A549 (cell line): ENCODE data around the gene STXBP6. TPM values are rescaled to one million over a fixed set of nuclear protein-coding genes. Genes with fewer than 3 reads are reported as not detected.

Source experiments
- ATAC-seq, 2 experiments: fragments of 200-7000 bp in 1 of 2; fragments of >200 bp in 1 of 2; cut with Nextera tagmentation in 1 of 2; cut with Tn5 transposase in 1 of 2; 3 replicates each; pipeline versions ENCODE4 v1.8.0 to v1.9.1; 2018 to 2020; ENCODE audit warnings: mild to moderate bottlenecking in 1 of 2, moderate library complexity in 1 of 2
- CTCF ChIA-PET: fragments of 300-600 bp; sonication (Branson Sonifier 250); formaldehyde crosslinking; extraction: SDS; loops from one replicate; lab custom pipeline; 2021; ENCODE audit warnings: antibody characterized with exemption, inconsistent platforms; lab: Yijun Ruan, JAX
- POLR2A ChIA-PET: fragments of 350-600 bp; formaldehyde crosslinking; extraction: SDS; loops from one replicate; lab custom pipeline; 2021; ENCODE audit warnings: antibody characterized with exemption, inconsistent platforms; lab: Yijun Ruan, JAX
- DNase-seq, 2 experiments: peaks; one replicate each; pipeline versions ENCODE4 v3.0.0 to v3.0.0-alpha.2; 2011 to 2016; ENCODE audit warnings: low read depth in 1 of 2, low spot score in 1 of 2
- FAIRE-seq: peaks from 2 replicates; lab custom pipeline; 2011; peaks lifted over from hg19 to GRCh38; lab: Jason Lieb, UNC
- H3K27ac ChIP-seq, 2 experiments: fragments of >200 bp; sonication (Bioruptor Twin); formaldehyde crosslinking; 3 replicates each; pipeline ENCODE4 v1.5.1; 2016 to 2017
- H3K4me1 ChIP-seq: fragments of >200 bp; sonication (Bioruptor Twin); formaldehyde crosslinking; 3 replicates; pipeline ENCODE4 v1.6.1; 2016
- H3K4me2 ChIP-seq: fragments of >200 bp; sonication (Bioruptor Twin); formaldehyde crosslinking; 3 replicates; pipeline ENCODE4 v1.6.1; 2016
- H3K4me3 ChIP-seq: fragments of >200 bp; sonication (Bioruptor Twin); formaldehyde crosslinking; 3 replicates; pipeline ENCODE4 v1.5.1; 2016
- H3K9me3 ChIP-seq: fragments of >200 bp; sonication (Bioruptor Twin); formaldehyde crosslinking; 3 replicates; pipeline ENCODE4 v1.6.1; 2016
- BCL3 ChIP-seq: fragments of >200 bp; sonication (Bioruptor Twin); formaldehyde crosslinking; IDR thresholded peaks from 3 replicates; pipeline ENCODE4 v1.6.1; 2016
- BHLHE40 ChIP-seq: IDR thresholded peaks from 2 replicates; pipeline ENCODE4 v1.6.1; 2012; ENCODE audit warnings: low read depth, low read length, inconsistent platforms
- CHD2 ChIP-seq: fragments of 150-350 bp; IDR thresholded peaks from 2 replicates; pipeline ENCODE4 v1.6.1; 2014; ENCODE audit warnings: low read length; ENCODE audit not compliant: partially characterized antibody
- EHF ChIP-seq: fragments of 250-450 bp; sonication (Bioruptor Pico); IDR thresholded peaks from 2 replicates; pipeline ENCODE4 v1.5.0; 2020; ENCODE audit warnings: mild to moderate bottlenecking
- ELK1 ChIP-seq: fragments of 150-350 bp; IDR thresholded peaks from 2 replicates; pipeline ENCODE4 v1.6.1; 2014; ENCODE audit warnings: low read depth, mild to moderate bottlenecking, low read length
- ESRRA ChIP-seq: fragments of 150-350 bp; IDR thresholded peaks from 2 replicates; pipeline ENCODE4 v1.6.1; 2014; ENCODE audit warnings: mild to moderate bottlenecking, low read length, borderline replicate concordance
- FOSB ChIP-seq: fragments of 250-450 bp; sonication (Bioruptor Pico); IDR thresholded peaks from 2 replicates; pipeline ENCODE4 v1.5.0; 2020; ENCODE audit warnings: mild to moderate bottlenecking, moderate library complexity
- FOXS1 ChIP-seq: fragments of 250-450 bp; sonication (Bioruptor Pico); IDR thresholded peaks from 2 replicates; pipeline ENCODE4 v1.5.0; 2020; ENCODE audit warnings: mild to moderate bottlenecking, moderate library complexity
- HDAC2 ChIP-seq: fragments of 200-600 bp; sonication (generic); IDR thresholded peaks from 2 replicates; pipeline ENCODE4 v1.6.1; 2016
- HES2 ChIP-seq: fragments of >200 bp; sonication (Bioruptor Twin); formaldehyde crosslinking; IDR thresholded peaks from 2 replicates; pipeline ENCODE4 v1.6.1; 2016
- HEYL ChIP-seq: fragments of 250-450 bp; sonication (Bioruptor Pico); IDR thresholded peaks from 2 replicates; pipeline ENCODE4 v1.8.0; 2021; ENCODE audit warnings: mild to moderate bottlenecking, moderate library complexity
- HOXA7 ChIP-seq: fragments of 250-450 bp; sonication (Bioruptor Pico); IDR thresholded peaks from 2 replicates; pipeline ENCODE4 v1.5.0; 2020; ENCODE audit warnings: mild to moderate bottlenecking, moderate library complexity
- HOXB5 ChIP-seq: fragments of 250-450 bp; sonication (Bioruptor Pico); IDR thresholded peaks from 2 replicates; pipeline ENCODE4 v1.5.0; 2020; ENCODE audit warnings: mild to moderate bottlenecking, moderate library complexity
- JUN ChIP-seq, 2 experiments: fragments of >200 bp; sonication (Bioruptor Twin); formaldehyde crosslinking; IDR thresholded peaks; 2 replicates in 1 of 2; 3 replicates in 1 of 2; pipeline ENCODE4 v1.6.1; 2016 to 2017
- KDM5A ChIP-seq: fragments of 200-600 bp; sonication (generic); IDR thresholded peaks from 2 replicates; pipeline ENCODE4 v1.6.1; 2016; ENCODE audit warnings: antibody characterized with exemption, mild to moderate bottlenecking
- MAFK ChIP-seq: fragments of 450-650 bp; IDR thresholded peaks from 2 replicates; pipeline ENCODE4 v1.6.1; 2014; ENCODE audit not compliant: partially characterized antibody
- NFE2L2 ChIP-seq: fragments of 150-350 bp; conservative IDR thresholded peaks from 2 replicates; pipeline ENCODE4 v1.6.1; 2014; ENCODE audit warnings: low read length
- NR3C1 ChIP-seq: fragments of >200 bp; sonication (Bioruptor Twin); formaldehyde crosslinking; IDR thresholded peaks from 3 replicates; pipeline ENCODE4 v1.6.1; 2017
- RAD21 ChIP-seq, 2 experiments: fragments of >200 bp in 1 of 2; sonication (Bioruptor Twin) in 1 of 2; formaldehyde crosslinking in 1 of 2; IDR thresholded peaks in 1 of 2; conservative IDR thresholded peaks in 1 of 2; 2 replicates in 1 of 2; 3 replicates in 1 of 2; pipeline ENCODE4 v1.6.1; 2012 to 2018; ENCODE audit warnings: inconsistent platforms in 1 of 2
- RARB ChIP-seq: fragments of 250-450 bp; sonication (Bioruptor Pico); IDR thresholded peaks from 2 replicates; pipeline ENCODE4 v1.8.0; 2021; ENCODE audit warnings: mild to moderate bottlenecking, moderate library complexity
- RCOR1 ChIP-seq: fragments of 150-350 bp; IDR thresholded peaks from 2 replicates; pipeline ENCODE4 v1.6.1; 2014; ENCODE audit warnings: antibody characterized with exemption, low read length, low read depth
- REST ChIP-seq: fragments of 200-600 bp; sonication (generic); IDR thresholded peaks from 2 replicates; pipeline ENCODE4 v1.6.1; 2016; ENCODE audit warnings: antibody characterized with exemption, mild to moderate bottlenecking, moderate library complexity
- TP53 ChIP-seq: fragments of 250-450 bp; sonication (Bioruptor Pico); IDR thresholded peaks from 2 replicates; pipeline ENCODE4 v1.5.0; 2021; ENCODE audit warnings: mild to moderate bottlenecking, moderate library complexity
- ZC3H11A ChIP-seq: fragments of 450-650 bp; IDR thresholded peaks from 2 replicates; pipeline ENCODE4 v1.6.1; 2014; ENCODE audit warnings: antibody characterized with exemption, mild to moderate bottlenecking
- ZFP36 ChIP-seq: fragments of 450-650 bp; IDR thresholded peaks from 2 replicates; pipeline ENCODE4 v1.6.1; 2014; ENCODE audit warnings: borderline replicate concordance; ENCODE audit not compliant: partially characterized antibody
- ZNF302 ChIP-seq: fragments of 250-450 bp; sonication (Bioruptor Pico); IDR thresholded peaks from 2 replicates; pipeline ENCODE4 v1.9.0; 2021; ENCODE audit warnings: inconsistent platforms, mild to moderate bottlenecking, moderate library complexity
- WGBS: methylation state at CpG from one replicate; pipeline ENCODE4 v1.1.6; 2017; ENCODE audit errors: missing lambda C conversion rate; 5-methylcytosine and 5-hydroxymethylcytosine counted together
- polyA plus RNA-seq, 4 experiments: library from polyadenylated mRNA; depleted of rRNA in 3 of 4; stranded (reverse); fragments of >200 nt; fragmentation: RNase III in 1 of 4; extraction: RNeasy Plus Mini Kit Qiagen cat#74134 plus additional on column Dnase treatment in 1 of 4; gene quantifications; 2 replicates in 3 of 4; 3 replicates in 1 of 4; pipeline ENCODE4 v1.2.3, GENCODE V29; 2011 to 2017
- TF ChIP-seq, protein P1 (sequence below): fragments of >200 bp; sonication (Bioruptor Twin); formaldehyde crosslinking; IDR thresholded peaks from 3 replicates; pipeline ENCODE4 v1.5.1; 2016
- TF ChIP-seq, protein P2 (sequence below): fragments of 450-650 bp; IDR thresholded peaks from 2 replicates; pipeline ENCODE4 v1.6.1; 2014; ENCODE audit warnings: antibody characterized with exemption
- TF ChIP-seq, protein P3 (sequence below): IDR thresholded peaks from 2 replicates; pipeline ENCODE4 v1.6.1; 2012

Gene STXBP6
- polyA plus RNA-seq, 2 of the 4 experiments (the other 2 are of a cell fraction): 1.7 to 6.3 TPM

GRCh38 chr14:25010471-25010870 lies 39.5 kb downstream of the STXBP6 start:
- CTCF ChIA-PET: no interaction called here
- DNase-seq: peak in 1 of 2 experiments; percentile 5
- FAIRE-seq: no peak

DNA sequence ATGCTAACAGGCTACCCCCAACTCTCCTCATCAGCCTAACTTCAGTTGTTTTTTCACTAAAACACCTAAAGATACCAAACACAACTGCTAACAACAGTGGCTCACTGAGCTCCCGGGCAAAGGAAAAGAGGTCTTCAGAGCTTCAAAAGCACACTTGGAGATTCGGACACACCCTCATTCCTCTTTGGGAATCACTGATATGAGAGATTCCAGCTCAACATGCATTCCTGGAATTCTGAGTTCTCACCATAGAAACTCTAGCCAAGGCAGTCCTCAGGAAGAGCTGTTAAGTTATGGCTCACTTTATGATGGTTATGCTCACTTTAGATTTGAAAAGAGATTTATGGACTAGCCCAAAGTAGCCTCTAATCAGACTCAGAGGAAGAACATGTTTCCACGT lies 40.1 kb downstream of the STXBP6 start:
- DNase-seq: peak in 1 of 2 experiments; percentile 58
- ChIA-PET CTCF (interaction anchor here (1.5 kb wide), 1 partner anchor 204 kb away, joined by 3 read pairs; no protein-coding TSS in a partner anchor), POLR2A (no interaction called here)
- H3K4me2 ChIP-seq: peak overlapping the region; percentile 45
- peak in 1 of 2 experiments; percentile 67; a peak in 3 of 6 replicates for ATAC-seq
- no peaks in the 10 kb centered on the region for H3K9me3 ChIP-seq
- H3K4me1 ChIP-seq: peaks cover 31% of the 10 kb centered on the region
- no peak overlapping the region; a peak in 1 of 6 replicates for H3K27ac ChIP-seq
- WGBS: 12% methylated on average over 3 of the region's 3 CpGs
- no peak overlapping the region for H3K4me3 ChIP-seq
- FAIRE-seq: peak; percentile 13
- TF ChIP-seq HOXB5 (CRISPR knock-in tag): no peak
- TF ChIP-seq TP53 (CRISPR knock-in tag): no peak
- TF ChIP-seq, protein P1, sequence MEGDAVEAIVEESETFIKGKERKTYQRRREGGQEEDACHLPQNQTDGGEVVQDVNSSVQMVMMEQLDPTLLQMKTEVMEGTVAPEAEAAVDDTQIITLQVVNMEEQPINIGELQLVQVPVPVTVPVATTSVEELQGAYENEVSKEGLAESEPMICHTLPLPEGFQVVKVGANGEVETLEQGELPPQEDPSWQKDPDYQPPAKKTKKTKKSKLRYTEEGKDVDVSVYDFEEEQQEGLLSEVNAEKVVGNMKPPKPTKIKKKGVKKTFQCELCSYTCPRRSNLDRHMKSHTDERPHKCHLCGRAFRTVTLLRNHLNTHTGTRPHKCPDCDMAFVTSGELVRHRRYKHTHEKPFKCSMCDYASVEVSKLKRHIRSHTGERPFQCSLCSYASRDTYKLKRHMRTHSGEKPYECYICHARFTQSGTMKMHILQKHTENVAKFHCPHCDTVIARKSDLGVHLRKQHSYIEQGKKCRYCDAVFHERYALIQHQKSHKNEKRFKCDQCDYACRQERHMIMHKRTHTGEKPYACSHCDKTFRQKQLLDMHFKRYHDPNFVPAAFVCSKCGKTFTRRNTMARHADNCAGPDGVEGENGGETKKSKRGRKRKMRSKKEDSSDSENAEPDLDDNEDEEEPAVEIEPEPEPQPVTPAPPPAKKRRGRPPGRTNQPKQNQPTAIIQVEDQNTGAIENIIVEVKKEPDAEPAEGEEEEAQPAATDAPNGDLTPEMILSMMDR: no peak
- TF ChIP-seq, protein P2, sequence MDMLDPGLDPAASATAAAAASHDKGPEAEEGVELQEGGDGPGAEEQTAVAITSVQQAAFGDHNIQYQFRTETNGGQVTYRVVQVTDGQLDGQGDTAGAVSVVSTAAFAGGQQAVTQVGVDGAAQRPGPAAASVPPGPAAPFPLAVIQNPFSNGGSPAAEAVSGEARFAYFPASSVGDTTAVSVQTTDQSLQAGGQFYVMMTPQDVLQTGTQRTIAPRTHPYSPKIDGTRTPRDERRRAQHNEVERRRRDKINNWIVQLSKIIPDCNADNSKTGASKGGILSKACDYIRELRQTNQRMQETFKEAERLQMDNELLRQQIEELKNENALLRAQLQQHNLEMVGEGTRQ: no peak
- no peak for TF ChIP-seq EHF (CRISPR knock-in tag)
- no peak for TF ChIP-seq RARB (CRISPR knock-in tag)
- no peak for TF ChIP-seq CHD2
- no peak for TF ChIP-seq HEYL
- no peak for TF ChIP-seq BHLHE40
- TF ChIP-seq, protein P3, sequence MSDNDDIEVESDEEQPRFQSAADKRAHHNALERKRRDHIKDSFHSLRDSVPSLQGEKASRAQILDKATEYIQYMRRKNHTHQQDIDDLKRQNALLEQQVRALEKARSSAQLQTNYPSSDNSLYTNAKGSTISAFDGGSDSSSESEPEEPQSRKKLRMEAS: no peak
- no peak for TF ChIP-seq NR3C1

More at GRCh38 chr14:25010471-25010870, 39.5 kb downstream of the STXBP6 start:
- peak overlapping the region; percentile 45; the same call in 2 of the 3 replicates for H3K4me2 ChIP-seq
- no peak overlapping the region for H3K4me3 ChIP-seq
- peaks cover 31% of the 10 kb centered on the region for H3K4me1 ChIP-seq
- 53% methylated on average over 3 of the region's 3 CpGs for WGBS
- no peak for ATAC-seq
- no peak overlapping the region for H3K27ac ChIP-seq
- no peaks in the 10 kb centered on the region for H3K9me3 ChIP-seq
- TF ChIP-seq JUN (IDR thresholded peaks at IDR 0.05) (no peak), MAFK (no peak), TP53 (CRISPR knock-in tag) (no peak), HOXA7 (CRISPR knock-in tag) (no peak), REST (no peak), ELK1 (no peak), HES2 (no peak), NR3C1 (no peak), ZC3H11A (no peak), ZNF302 (CRISPR knock-in tag) (no peak), KDM5A (no peak), NFE2L2 (no peak), HDAC2 (no peak), FOXS1 (no peak), ZFP36 (no peak), RAD21 (conservative IDR thresholded peaks at IDR 0.05 in 1 of 2, IDR thresholded peaks at IDR 0.05 in 1 of 2) (no peak), RCOR1 (no peak), FOSB (CRISPR knock-in tag) (no peak), BCL3 (no peak), ESRRA (no peak)
- POLR2A ChIA-PET: no interaction called here
